Stomach (tissue), 4 donors: Measurements from ENCODE around the gene SAPCD1.
A peak's percentile ranks its signal among the peaks of the same experiment; 100 is the strongest.

Source experiments
- POLR2A ChIP-seq, 4 donors: fragments of 450-650 bp; IDR thresholded peaks; one replicate each; pipeline ENCODE4 v1.6.1; 2016; ENCODE audit warnings: antibody characterized with exemption in 4 of 4, control low read depth in 2 of 4, mild to moderate bottlenecking in 1 of 4, moderate library complexity in 1 of 4
- TF ChIP-seq, protein P1 (sequence below), 7 experiments: fragments of 450-650 bp in 4 of 7; fragments of 200-600 bp in 3 of 7; sonication (generic) in 3 of 7; IDR thresholded peaks; one replicate each; pipeline ENCODE4 v1.5.1; 2016 to 2019; ENCODE audit warnings: antibody characterized with exemption in 7 of 7, control low read depth in 2 of 7, mild to moderate bottlenecking in 1 of 7

DNA sequence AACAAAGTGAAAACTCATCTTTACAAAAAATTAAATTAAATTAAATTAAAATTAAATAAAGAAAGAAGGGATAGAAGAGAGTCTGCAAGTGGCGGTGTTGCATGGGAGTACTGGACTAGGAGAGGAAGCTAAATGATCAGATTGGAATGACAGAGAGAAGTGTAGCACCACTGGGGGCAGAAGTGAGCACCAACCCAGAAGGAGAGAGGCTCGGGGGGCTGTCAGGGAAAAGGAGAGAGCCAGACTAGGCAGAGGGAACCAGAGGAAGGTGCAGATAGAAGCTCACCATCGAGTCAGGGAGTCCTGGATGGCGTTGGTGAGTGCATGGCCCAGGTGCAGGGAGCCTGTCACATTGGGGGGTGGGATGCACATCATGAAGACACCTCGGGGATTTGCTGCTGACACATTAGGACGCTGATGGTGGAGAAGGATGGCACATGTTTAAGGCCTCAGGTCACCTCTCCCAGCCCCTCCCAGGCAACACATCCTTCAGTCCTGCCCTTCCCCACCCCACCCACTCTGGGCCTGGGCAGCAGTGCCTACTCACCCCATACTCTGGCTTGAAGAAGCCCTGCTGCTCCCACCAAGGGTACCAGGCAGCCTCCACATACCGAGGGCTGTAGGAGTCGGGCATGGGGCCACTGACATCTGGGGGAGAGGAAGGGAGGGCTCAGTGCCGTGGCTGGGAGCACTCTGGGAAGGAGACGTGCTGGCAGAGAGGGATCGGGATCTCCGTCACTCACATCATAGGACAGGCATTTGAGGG, 29.1 kb downstream of the SAPCD1 start:
- no peak for TF ChIP-seq POLR2A (IDR thresholded peaks at IDR 0.05)
- TF ChIP-seq, protein P1, sequence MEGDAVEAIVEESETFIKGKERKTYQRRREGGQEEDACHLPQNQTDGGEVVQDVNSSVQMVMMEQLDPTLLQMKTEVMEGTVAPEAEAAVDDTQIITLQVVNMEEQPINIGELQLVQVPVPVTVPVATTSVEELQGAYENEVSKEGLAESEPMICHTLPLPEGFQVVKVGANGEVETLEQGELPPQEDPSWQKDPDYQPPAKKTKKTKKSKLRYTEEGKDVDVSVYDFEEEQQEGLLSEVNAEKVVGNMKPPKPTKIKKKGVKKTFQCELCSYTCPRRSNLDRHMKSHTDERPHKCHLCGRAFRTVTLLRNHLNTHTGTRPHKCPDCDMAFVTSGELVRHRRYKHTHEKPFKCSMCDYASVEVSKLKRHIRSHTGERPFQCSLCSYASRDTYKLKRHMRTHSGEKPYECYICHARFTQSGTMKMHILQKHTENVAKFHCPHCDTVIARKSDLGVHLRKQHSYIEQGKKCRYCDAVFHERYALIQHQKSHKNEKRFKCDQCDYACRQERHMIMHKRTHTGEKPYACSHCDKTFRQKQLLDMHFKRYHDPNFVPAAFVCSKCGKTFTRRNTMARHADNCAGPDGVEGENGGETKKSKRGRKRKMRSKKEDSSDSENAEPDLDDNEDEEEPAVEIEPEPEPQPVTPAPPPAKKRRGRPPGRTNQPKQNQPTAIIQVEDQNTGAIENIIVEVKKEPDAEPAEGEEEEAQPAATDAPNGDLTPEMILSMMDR (IDR thresholded peaks at IDR 0.05) = peak in 5 of 7 experiments; percentile 38 to 51 (median 44)
